Measurements from ENCODE around the gene ZNF446.

DNA sequence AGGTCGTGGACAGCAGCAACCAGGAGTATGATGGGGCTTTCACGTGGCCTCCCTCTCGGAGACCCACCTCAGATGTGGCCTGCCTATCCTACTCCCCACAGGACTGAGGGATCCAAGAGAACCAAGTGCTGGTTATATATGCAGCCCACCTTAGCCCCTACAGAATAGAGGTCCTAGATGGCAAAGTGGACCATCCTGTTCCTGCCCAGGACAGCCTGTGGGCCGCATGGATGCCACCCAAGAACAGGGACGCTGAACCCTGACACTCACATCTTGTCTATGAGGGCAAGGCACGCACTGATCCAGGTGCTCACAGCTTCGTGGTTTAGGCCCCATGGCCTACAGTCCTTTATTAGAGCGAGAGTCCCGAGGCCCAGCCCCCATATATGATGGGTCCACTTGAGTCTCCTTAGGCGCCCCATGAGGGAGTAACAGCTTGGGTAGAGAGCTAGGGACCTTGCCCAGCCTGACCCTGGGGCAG is 37.1 kb downstream of the ZNF446 start:
- TF ChIP-seq EZH2 (IDR thresholded peaks at IDR 0.05; ENCODE audit: insufficient read depth, poor library complexity, severe bottlenecking): no peak
- TF ChIP-seq EZH2phosphoT487 (IDR thresholded peaks at IDR 0.05; ENCODE audit: insufficient read depth, low read depth): no peak

Measured in GM23248 (cell line).